Uterus (tissue), 4 donors: Measurements from ENCODE around the gene BOD1L1. TPM values are rescaled to one million over a fixed set of nuclear protein-coding genes. Genes with fewer than 3 reads are reported as not detected.

Experiments
- DNase-seq, 2 donors: peaks; one replicate each; pipeline ENCODE4 v3.0.0-alpha.2; 2019 to 2020
- H3K27ac ChIP-seq, 2 donors: fragments of 200-600 bp; sonication (generic); 1 replicate in 1 of 2; 2 replicates in 1 of 2; pipeline ENCODE4 v1.5.1; 2016 to 2018
- H3K27me3 ChIP-seq, 2 donors: fragments of 200-600 bp; sonication (generic); one replicate each; pipeline ENCODE4 v1.5.1; 2018 to 2019; ENCODE audit warnings: control low read depth in 1 of 2
- H3K36me3 ChIP-seq, 2 donors: fragments of 200-600 bp; sonication (generic); one replicate each; pipeline ENCODE4 v1.5.1; 2019; ENCODE audit warnings: control low read depth in 1 of 2
- H3K4me1 ChIP-seq, 2 donors: fragments of 200-600 bp; sonication (generic); one replicate each; pipeline ENCODE4 v1.5.1; 2018 to 2019; ENCODE audit warnings: control low read depth in 1 of 2
- H3K4me3 ChIP-seq, 2 donors: fragments of 200-600 bp; sonication (generic); 1 replicate in 1 of 2; 2 replicates in 1 of 2; pipeline ENCODE4 v1.5.1; 2018 to 2019; ENCODE audit warnings: mild to moderate bottlenecking in 1 of 2
- H3K9me3 ChIP-seq, 2 donors: fragments of 200-600 bp; sonication (generic); one replicate each; pipeline ENCODE4 v1.5.1; 2019; ENCODE audit warnings: control low read depth in 1 of 2
- POLR2A ChIP-seq, 2 donors: fragments of 450-650 bp; IDR thresholded peaks; one replicate each; pipeline ENCODE4 v1.6.1; 2016; ENCODE audit warnings: antibody characterized with exemption in 2 of 2, mild to moderate bottlenecking in 1 of 2, moderate library complexity in 1 of 2
- intact Hi-C: fragments of 100-400 bp; cut with DNase I; formaldehyde crosslinking; loops from one replicate; pipeline ENCODE4 v1.15.1; 2023; ENCODE audit warnings: low total_unique reads
- microRNA-seq: library from miRNA; unstranded; fragments of <30 nt; microRNA quantifications from one replicate; pipeline ENCODE4, GENCODE V29; 2016; ENCODE audit warnings: borderline microRNAs expressed, borderline replicate concordance
- small RNA-seq: library from RNA; depleted of rRNA; stranded (forward); fragments of <200 nt; gene quantifications from one replicate; pipeline ENCODE3, GENCODE V24; 2016
- total RNA-seq, 4 donors: library from RNA; depleted of rRNA in 3 of 4; stranded (reverse); fragments of >200 nt in 3 of 4; gene quantifications; one replicate each; pipeline versions ENCODE4 v1.1.0 to v1.2.4, GENCODE V29; 2014 to 2023
- TF ChIP-seq, protein P1 (sequence below), 4 experiments: fragments of 200-600 bp in 2 of 4; fragments of 450-650 bp in 2 of 4; sonication (generic) in 2 of 4; IDR thresholded peaks; one replicate each; pipeline ENCODE4 v1.5.1; 2016 to 2019; ENCODE audit warnings: antibody characterized with exemption in 4 of 4, mild to moderate bottlenecking in 2 of 4, moderate library complexity in 1 of 4
- donor health status: DM: yes; HTN: yes; CAD: no.

BOD1L1 gene
- total RNA-seq, 4 donors from 2014 or later, result 17.9 to 64.8 (median 50.5) TPM

DNA sequence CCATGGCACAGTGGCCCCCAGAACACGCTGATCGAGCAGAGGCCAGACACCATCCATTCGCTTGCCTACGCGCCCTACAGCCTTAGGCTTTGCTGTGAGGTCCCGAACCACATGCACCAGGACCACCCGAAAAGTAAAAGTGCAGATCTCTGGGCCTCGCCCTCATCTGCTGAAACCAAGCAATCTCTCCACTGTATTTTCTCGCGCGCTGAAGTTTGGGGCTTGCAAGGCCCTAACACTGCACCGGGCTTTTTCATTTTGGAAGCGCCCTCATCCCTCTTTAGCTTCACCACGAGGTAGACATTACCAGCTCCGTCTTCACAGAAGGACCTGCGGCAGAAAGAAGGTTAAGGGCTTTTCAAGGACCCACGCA lies 104.4 kb downstream of the BOD1L1 start:
- Histone ChIP-seq H3K27me3 (peaks cover 8 to 80% of the 10 kb centered on the region in 2 donors), H3K9me3 (peaks cover 0 to 5% of the 10 kb centered on the region in 2 donors), H3K4me3 (no peak overlapping the region), H3K36me3 (no peaks in the 10 kb centered on the region), H3K4me1 (no peaks in the 10 kb centered on the region), H3K27ac (no peak overlapping the region)
- intact Hi-C loops, result no loop called here
- DNase-seq, result no peak
- TF ChIP-seq, protein P1, sequence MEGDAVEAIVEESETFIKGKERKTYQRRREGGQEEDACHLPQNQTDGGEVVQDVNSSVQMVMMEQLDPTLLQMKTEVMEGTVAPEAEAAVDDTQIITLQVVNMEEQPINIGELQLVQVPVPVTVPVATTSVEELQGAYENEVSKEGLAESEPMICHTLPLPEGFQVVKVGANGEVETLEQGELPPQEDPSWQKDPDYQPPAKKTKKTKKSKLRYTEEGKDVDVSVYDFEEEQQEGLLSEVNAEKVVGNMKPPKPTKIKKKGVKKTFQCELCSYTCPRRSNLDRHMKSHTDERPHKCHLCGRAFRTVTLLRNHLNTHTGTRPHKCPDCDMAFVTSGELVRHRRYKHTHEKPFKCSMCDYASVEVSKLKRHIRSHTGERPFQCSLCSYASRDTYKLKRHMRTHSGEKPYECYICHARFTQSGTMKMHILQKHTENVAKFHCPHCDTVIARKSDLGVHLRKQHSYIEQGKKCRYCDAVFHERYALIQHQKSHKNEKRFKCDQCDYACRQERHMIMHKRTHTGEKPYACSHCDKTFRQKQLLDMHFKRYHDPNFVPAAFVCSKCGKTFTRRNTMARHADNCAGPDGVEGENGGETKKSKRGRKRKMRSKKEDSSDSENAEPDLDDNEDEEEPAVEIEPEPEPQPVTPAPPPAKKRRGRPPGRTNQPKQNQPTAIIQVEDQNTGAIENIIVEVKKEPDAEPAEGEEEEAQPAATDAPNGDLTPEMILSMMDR (IDR thresholded peaks at IDR 0.05), result no peak
- no peak for TF ChIP-seq POLR2A (IDR thresholded peaks at IDR 0.05)

DNA sequence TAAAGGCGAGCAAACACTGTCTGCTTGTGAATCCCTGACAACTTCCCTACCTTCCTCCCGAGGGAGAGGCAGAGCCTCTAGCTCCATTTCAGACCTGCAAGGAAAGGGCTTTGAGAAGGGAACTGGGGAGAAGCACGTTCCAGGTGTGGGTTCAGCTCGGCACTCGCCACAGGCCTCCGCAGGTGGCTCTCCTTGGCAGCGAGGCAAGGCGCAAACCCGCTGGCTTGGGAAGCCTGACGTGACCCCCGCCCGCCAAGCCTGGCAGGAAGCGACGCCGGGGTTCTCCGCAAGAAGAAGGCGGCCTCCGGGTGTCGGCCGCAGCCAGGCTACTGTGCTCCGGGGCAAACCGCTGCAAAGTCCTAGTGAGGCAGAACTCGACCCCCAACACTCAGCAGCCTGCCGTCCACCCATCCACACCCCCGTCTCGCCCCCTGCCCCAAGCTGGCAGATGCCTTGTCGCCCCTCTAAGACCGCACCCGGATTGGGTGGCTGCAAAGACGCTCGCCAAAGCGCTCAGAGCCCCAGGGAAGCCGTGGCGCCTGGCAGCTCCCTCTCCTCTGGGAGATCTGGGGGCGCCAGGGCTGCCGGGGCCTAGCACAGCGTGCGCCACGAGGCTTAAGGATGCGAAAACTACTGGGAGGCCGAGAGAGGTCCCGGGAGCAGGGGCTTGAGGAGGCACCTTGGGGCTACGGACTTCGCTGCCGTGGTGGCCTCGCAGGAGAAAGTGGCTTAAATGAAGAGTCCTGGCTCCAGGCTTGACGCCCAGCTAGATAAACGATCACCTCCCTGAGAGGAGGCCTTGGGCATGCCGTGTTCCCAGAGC lies 105.0 kb downstream of the BOD1L1 start:
- no peak overlapping the region for H3K4me3 ChIP-seq

DNA sequence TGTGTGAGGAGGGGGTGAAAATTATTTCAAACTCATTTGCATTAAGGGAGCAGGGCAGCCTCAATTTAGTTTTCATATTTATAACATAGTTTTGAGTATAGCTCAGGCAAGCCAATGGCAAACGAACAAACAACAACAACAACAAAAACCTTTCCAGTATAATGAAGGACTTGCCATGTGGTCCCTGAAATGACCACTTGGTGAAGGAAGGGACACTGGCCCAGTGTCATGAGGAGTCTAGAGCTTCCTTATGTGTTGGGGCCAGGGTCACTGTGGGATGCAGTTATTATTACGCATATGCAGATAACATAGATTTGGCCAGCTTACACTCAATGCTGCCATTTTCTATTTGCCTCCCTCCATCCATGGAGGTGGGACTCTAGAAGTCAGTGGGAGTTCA lies 106.5 kb downstream of the BOD1L1 start:
- H3K27me3 ChIP-seq, result peaks cover 8 to 61% of the 10 kb centered on the region in 2 donors
- no peak overlapping the region for H3K4me3 ChIP-seq
- no peak for DNase-seq
- no peaks in the 10 kb centered on the region for H3K36me3 ChIP-seq
- H3K9me3 ChIP-seq, result peaks cover 0 to 5% of the 10 kb centered on the region in 2 donors
- TF ChIP-seq POLR2A (IDR thresholded peaks at IDR 0.05), result no peak
- TF ChIP-seq, protein P1 (IDR thresholded peaks at IDR 0.05), result no peak
- intact Hi-C loops, result no loop called here
- no peak overlapping the region for H3K27ac ChIP-seq
- H3K4me1 ChIP-seq, result no peaks in the 10 kb centered on the region

More for the DNA sequence above, 105.0 kb downstream of the BOD1L1 start:
- H3K4me1 ChIP-seq, result no peaks in the 10 kb centered on the region
- H3K27me3 ChIP-seq, result peaks cover 8 to 74% of the 10 kb centered on the region in 2 donors
- intact Hi-C loops, result no loop called here
- H3K36me3 ChIP-seq, result no peaks in the 10 kb centered on the region
- no peak for TF ChIP-seq POLR2A (IDR thresholded peaks at IDR 0.05)
- TF ChIP-seq, protein P1 (IDR thresholded peaks at IDR 0.05), result no peak
- DNase-seq, result no peak
- H3K9me3 ChIP-seq, result peaks cover 0 to 5% of the 10 kb centered on the region in 2 donors
- H3K27ac ChIP-seq, result no peak overlapping the region

Small RNA genes lying within 50 kb of the gene (microRNA-seq; reads per million reads assigned to microRNA genes)
- not detected for gene MIR5091

Small RNA genes lying within 50 kb of the gene (small RNA-seq; reads per million reads assigned to genes)
- not detected for gene MIR5091

Other genes starting within 250 kb of the BOD1L1 start
- gene RAB28, start 143.4 kb downstream of the BOD1L1 start, total RNA-seq, result 10 to 100 TPM in 3 of 4 donors, 1 to 10 TPM in 1; 9.7 to 32.6 (median 21.2) TPM
- gene NKX3-2, start 83.2 kb downstream of the BOD1L1 start, total RNA-seq, result 1 to 10 TPM in 1 of 4 donors, under 1 TPM in 1, not detected in 2; 0.62 to 1.2 TPM